Mesendoderm (in vitro differentiated cells): ENCODE data around the gene MED25.

Experiments
- DNase-seq: peaks from one replicate; pipeline ENCODE4 v3.0.0; 2013
- H2AK5ac ChIP-seq: 2 replicates; pipeline ENCODE4 v1.6.1; 2013; ENCODE audit warnings: low read length, inconsistent platforms
- H2BK120ac ChIP-seq: 2 replicates; pipeline ENCODE4 v1.6.1; 2013; ENCODE audit warnings: low read depth, mild to moderate bottlenecking, low read length, moderate library complexity, mixed read lengths
- H2BK15ac ChIP-seq: replicated peaks from 2 replicates; pipeline ENCODE4 v1.6.1; 2013; ENCODE audit warnings: low read depth, mild to moderate bottlenecking, moderate library complexity
- H2BK5ac ChIP-seq: 2 replicates; pipeline ENCODE4 v1.6.1; 2013; ENCODE audit warnings: low read length, inconsistent platforms
- H3K18ac ChIP-seq: 2 replicates; pipeline ENCODE4 v1.6.1; 2013; ENCODE audit warnings: mild to moderate bottlenecking, low read length, mixed read lengths
- H3K23ac ChIP-seq: one replicate; pipeline ENCODE4 v1.6.1; 2013; ENCODE audit warnings: low read length
- H3K27ac ChIP-seq: 2 replicates; pipeline ENCODE4 v1.5.1; 2013; ENCODE audit warnings: low read depth, mild to moderate bottlenecking, inconsistent platforms, low read length, moderate library complexity
- H3K27me3 ChIP-seq: 2 replicates; pipeline ENCODE4 v1.6.1; 2013; ENCODE audit warnings: low read length, control low read depth, mild to moderate bottlenecking, inconsistent platforms; ENCODE audit not compliant: insufficient read depth, poor library complexity
- H3K36me3 ChIP-seq: 2 replicates; pipeline ENCODE4 v1.6.1; 2013; ENCODE audit warnings: low read length, inconsistent platforms; ENCODE audit not compliant: control insufficient read depth, insufficient read depth
- H3K4ac ChIP-seq: one replicate; pipeline ENCODE4 v1.6.1; 2013; ENCODE audit warnings: low read depth, mild to moderate bottlenecking, low read length, moderate library complexity
- H3K4me1 ChIP-seq: 2 replicates; pipeline ENCODE4 v1.6.1; 2013; ENCODE audit warnings: low read depth, low read length, inconsistent platforms; ENCODE audit not compliant: control insufficient read depth
- H3K4me2 ChIP-seq: 2 replicates; pipeline ENCODE4 v1.6.1; 2013; ENCODE audit warnings: low read length
- H3K4me3 ChIP-seq: 2 replicates; pipeline ENCODE4 v1.5.1; 2013; ENCODE audit warnings: mild to moderate bottlenecking, low read length
- H3K56ac ChIP-seq: one replicate; pipeline ENCODE4 v1.6.1; 2013; ENCODE audit warnings: low read length
- H3K79me1 ChIP-seq: 2 replicates; pipeline ENCODE4 v1.6.1; 2013; ENCODE audit warnings: low read length, inconsistent platforms
- H3K79me2 ChIP-seq: 2 replicates; pipeline ENCODE4 v1.6.1; 2013; ENCODE audit warnings: mild to moderate bottlenecking, low read length; ENCODE audit not compliant: control insufficient read depth, insufficient read depth
- H3K9ac ChIP-seq: 2 replicates; pipeline ENCODE4 v1.6.1; 2013; ENCODE audit warnings: low read length, inconsistent platforms
- H4K5ac ChIP-seq: one replicate; pipeline ENCODE4 v1.6.1; 2013; ENCODE audit warnings: low read length
- H4K8ac ChIP-seq: one replicate; pipeline ENCODE4 v1.6.1; 2013; ENCODE audit warnings: low read depth, mild to moderate bottlenecking, control low read depth, low read length, moderate library complexity
- WGBS: extraction: QIAGEN DNeasy Blood & Tissue Kit; methylation state at CpG from one replicate; pipeline ENCODE4 v1.1.7; 2013; ENCODE audit warnings: low lambda C conversion rate, missing lambda C conversion rate; ENCODE audit not compliant: insufficient coverage; ENCODE audit errors: extremely low coverage; 5-methylcytosine and 5-hydroxymethylcytosine counted together

MED25 gene

GRCh38 chr19:49858088-49858985 lies 40.2 kb downstream of the MED25 start:
- Histone ChIP-seq H3K79me1 (peaks cover 10% of the 10 kb centered on the region), H4K8ac (no peak overlapping the region), H3K4me3 (no peak overlapping the region), H2AK5ac (no peak overlapping the region), H2BK5ac (no peak overlapping the region), H3K9ac (no peak overlapping the region), H3K27ac (no peak overlapping the region), H3K18ac (no peak overlapping the region), H2BK120ac (no peak overlapping the region), H3K4me2 (no peak overlapping the region), H3K4me1 (no peaks in the 10 kb centered on the region), H3K79me2 (peaks cover 8% of the 10 kb centered on the region), H3K4ac (no peak overlapping the region), H2BK15ac (no peak overlapping the region), H3K56ac (no peak overlapping the region), H3K36me3 (peaks cover 16% of the 10 kb centered on the region), H4K5ac (no peak overlapping the region), H3K27me3 (no peaks in the 10 kb centered on the region), H3K23ac (no peak overlapping the region)
- WGBS, result no CpG with 5 or more reads among the region's 37 CpGs
- DNase-seq, result no peak

GRCh38 chr19:49859682-49860335 lies 41.7 kb downstream of the MED25 start:
- Histone ChIP-seq H3K79me1 (peaks cover 7% of the 10 kb centered on the region), H3K4me2 (no peak overlapping the region), H3K4me1 (no peaks in the 10 kb centered on the region), H3K27me3 (no peaks in the 10 kb centered on the region), H3K27ac (no peak overlapping the region), H2BK5ac (no peak overlapping the region), H3K4ac (no peak overlapping the region), H3K4me3 (no peak overlapping the region), H2BK15ac (no peak overlapping the region), H3K18ac (no peak overlapping the region), H2AK5ac (no peak overlapping the region), H4K8ac (no peak overlapping the region), H3K36me3 (peaks cover 23% of the 10 kb centered on the region), H4K5ac (no peak overlapping the region), H3K23ac (no peak overlapping the region), H3K79me2 (peaks cover 6% of the 10 kb centered on the region), H2BK120ac (no peak overlapping the region), H3K9ac (no peak overlapping the region), H3K56ac (no peak overlapping the region)
- no CpG with 5 or more reads among the region's 22 CpGs for WGBS
- no peak for DNase-seq

GRCh38 chr19:49860336-49861102 lies 42.4 kb downstream of the MED25 start:
- Histone ChIP-seq H3K4ac (no peak overlapping the region), H3K27ac (no peak overlapping the region), H2BK5ac (no peak overlapping the region), H3K4me1 (no peaks in the 10 kb centered on the region), H3K23ac (no peak overlapping the region), H3K27me3 (no peaks in the 10 kb centered on the region), H3K36me3 (peaks cover 23% of the 10 kb centered on the region), H3K4me3 (no peak overlapping the region), H3K79me2 (peaks cover 10% of the 10 kb centered on the region), H2AK5ac (no peak overlapping the region), H2BK120ac (no peak overlapping the region), H4K5ac (no peak overlapping the region), H3K56ac (peak overlapping the region; percentile 7), H3K9ac (no peak overlapping the region), H2BK15ac (no peak overlapping the region), H3K18ac (no peak overlapping the region), H3K4me2 (no peak overlapping the region), H3K79me1 (peaks cover 7% of the 10 kb centered on the region), H4K8ac (no peak overlapping the region)
- DNase-seq, result no peak
- WGBS, result no CpG with 5 or more reads among the region's 17 CpGs

GRCh38 chr19:49861107-49861506 lies 43.0 kb downstream of the MED25 start:
- no peak for DNase-seq
- peaks cover 23% of the 10 kb centered on the region for H3K36me3 ChIP-seq
- H3K4me3 ChIP-seq, result no peak overlapping the region
- H3K23ac ChIP-seq, result no peak overlapping the region
- H3K27me3 ChIP-seq, result no peaks in the 10 kb centered on the region
- H2BK5ac ChIP-seq, result no peak overlapping the region
- no peak overlapping the region for H4K8ac ChIP-seq
- H3K4me2 ChIP-seq, result no peak overlapping the region
- WGBS, result no CpG with 5 or more reads among the region's 13 CpGs
- no peak overlapping the region for H3K56ac ChIP-seq
- H3K18ac ChIP-seq, result no peak overlapping the region
- no peaks in the 10 kb centered on the region for H3K4me1 ChIP-seq
- H2BK15ac ChIP-seq, result no peak overlapping the region
- H3K79me1 ChIP-seq, result peaks cover 7% of the 10 kb centered on the region
- H3K4ac ChIP-seq, result no peak overlapping the region
- no peak overlapping the region for H4K5ac ChIP-seq
- no peak overlapping the region for H3K9ac ChIP-seq
- H2AK5ac ChIP-seq, result no peak overlapping the region
- no peak overlapping the region for H3K27ac ChIP-seq
- peaks cover 14% of the 10 kb centered on the region for H3K79me2 ChIP-seq
- H2BK120ac ChIP-seq, result no peak overlapping the region

- Histone ChIP-seq H2BK120ac (no peak overlapping the region), H4K8ac (no peak overlapping the region), H3K4me3 (no peak overlapping the region), H4K5ac (no peak overlapping the region), H3K4me1 (peaks cover 2% of the 10 kb centered on the region), H3K23ac (no peak overlapping the region), H3K36me3 (peaks cover 23% of the 10 kb centered on the region), H3K4ac (no peak overlapping the region), H3K79me1 (peaks cover 9% of the 10 kb centered on the region), H3K27ac (no peak overlapping the region), H2BK15ac (no peak overlapping the region), H3K56ac (no peak overlapping the region), H2BK5ac (no peak overlapping the region), H3K79me2 (peaks cover 20% of the 10 kb centered on the region), H3K4me2 (no peak overlapping the region), H2AK5ac (no peak overlapping the region), H3K27me3 (no peaks in the 10 kb centered on the region), H3K18ac (no peak overlapping the region), H3K9ac (no peak overlapping the region)
- no peak for DNase-seq
- no CpG with 5 or more reads among the region's 60 CpGs for WGBS
Measured at GRCh38 chr19:49861541-49862378, 43.7 kb downstream of the MED25 start.
